ENCODE measurements around the gene PLEKHM3. TPM values are rescaled to one million over a fixed set of nuclear protein-coding genes. Genes with fewer than 3 reads are reported as not detected.

PLEKHM3 gene
- total and polyA plus RNA-seq, 2 of the 13 experiments (the other 11 are each of a cell fraction or from before 2014, with no cell fraction given): 4.5 to 4.7 TPM

- TF ChIP-seq ZNF318 (CRISPR knock-in tag; IDR thresholded peaks at IDR 0.05) (no peak), THAP11 (CRISPR knock-in tag; IDR thresholded peaks at IDR 0.05) (peak; percentile 51), ZNF333 (CRISPR knock-in tag; IDR thresholded peaks at IDR 0.05; ENCODE audit: borderline replicate concordance) (no peak), ZNF766 (CRISPR knock-in tag; IDR thresholded peaks at IDR 0.05; ENCODE audit: borderline replicate concordance) (0 out of 2 replicates have a peak, but pooled peaks have one; percentile 34), ZNF614 (CRISPR knock-in tag; IDR thresholded peaks at IDR 0.05; ENCODE audit: borderline replicate concordance) (peak; percentile 72), ZNF780A (CRISPR knock-in tag; IDR thresholded peaks at IDR 0.05) (no peak), TCF7L2 (IDR thresholded peaks at IDR 0.05; ENCODE audit: low read depth, low read length) (0 out of 2 replicates have a peak, but pooled peaks have one; percentile 5), SRSF4 (IDR thresholded peaks at IDR 0.05; ENCODE audit: low read depth, low read length, poor library complexity, severe bottlenecking) (no peak), NKX3-1 (CRISPR knock-in tag; IDR thresholded peaks at IDR 0.05) (no peak; the same call in 1 of the 2 replicates), HBP1 (CRISPR knock-in tag; IDR thresholded peaks at IDR 0.05; ENCODE audit: low read depth) (no peak), BCLAF1 (IDR thresholded peaks at IDR 0.05) (no peak), ZMYM2 (CRISPR knock-in tag; IDR thresholded peaks at IDR 0.05) (no peak), ZNF414 (CRISPR knock-in tag; IDR thresholded peaks at IDR 0.05) (no peak), GFI1 (CRISPR knock-in tag; IDR thresholded peaks at IDR 0.05; ENCODE audit: borderline replicate concordance) (peak; percentile 78; the same call in 1 of the 2 replicates), ZNF629 (CRISPR knock-in tag; conservative IDR thresholded peaks at IDR 0.05) (0 out of 2 replicates have a peak, but pooled peaks have one; percentile 3)
Measured at GRCh38 chr2:207847098-207847806, 178.1 kb downstream of the PLEKHM3 start (continued).

Data from HepG2 (cell line).